Neural crest cell (in vitro differentiated cells): ENCODE measurements around the gene SYNJ1. TPM values are rescaled to one million over a fixed set of nuclear protein-coding genes. Genes with fewer than 3 reads are reported as not detected.

ENCODE experiments used
- DNase-seq: peaks from one replicate; pipeline ENCODE4 v3.0.0; 2021; ENCODE audit warnings: low read depth, mixed read lengths, low spot score
- H3K27ac Mint-ChIP-seq: one replicate; pipeline ENCODE4 v1.8.0; 2021; ENCODE audit warnings: mild to moderate bottlenecking, mixed read lengths; ENCODE audit not compliant: unreplicated experiment
- H3K27me3 Mint-ChIP-seq: 2 replicates; pipeline ENCODE4 v1.8.0; 2021; ENCODE audit warnings: low read depth, mild to moderate bottlenecking, mixed read lengths
- H3K36me3 Mint-ChIP-seq: 2 replicates; pipeline ENCODE4 v1.8.0; 2021; ENCODE audit warnings: low read depth, mild to moderate bottlenecking, mixed read lengths
- H3K4me1 Mint-ChIP-seq: 2 replicates; pipeline ENCODE4 v1.8.0; 2021; ENCODE audit warnings: mixed read lengths
- H3K4me3 Mint-ChIP-seq: one replicate; pipeline ENCODE4 v1.8.0; 2021; ENCODE audit warnings: mild to moderate bottlenecking, mixed read lengths
- H3K9me3 Mint-ChIP-seq: 2 replicates; pipeline ENCODE4 v1.8.0; 2021; ENCODE audit warnings: mixed read lengths
- CTCF ChIP-seq: fragments of 200-600 bp; sonication (generic); conservative IDR thresholded peaks from 2 replicates; pipeline ENCODE4 v1.5.0; 2021; ENCODE audit warnings: antibody characterized with exemption, mild to moderate bottlenecking
- total RNA-seq: library from RNA; stranded (reverse); gene quantifications from 2 replicates; pipeline ENCODE4 v1.2.1, GENCODE V29; 2021

SYNJ1 gene
- total RNA-seq, 1 donor from 2014 or later: 11.1 TPM

GRCh38 chr21:32756096-32756495 lies 28.3 kb upstream of the SYNJ1 start:
- TF ChIP-seq CTCF: no peak
- no peak for DNase-seq
- Mint-ChIP-seq H3K4me3 (no peak overlapping the region), H3K27ac (no peak overlapping the region), H3K27me3 (no peaks in the 10 kb centered on the region), H3K36me3 (peaks cover 23% of the 10 kb centered on the region), H3K4me1 (peaks cover 6% of the 10 kb centered on the region), H3K9me3 (no peaks in the 10 kb centered on the region)

- no peaks in the 10 kb centered on the region for H3K27me3 Mint-ChIP-seq
- peaks cover 6% of the 10 kb centered on the region for H3K4me1 Mint-ChIP-seq
- H3K4me3 Mint-ChIP-seq: no peak overlapping the region
Observed at GRCh38 chr21:32753818-32754585, 26.2 kb upstream of the SYNJ1 start.

GRCh38 chr21:32750405-32750804 lies 22.6 kb upstream of the SYNJ1 start:
- no peaks in the 10 kb centered on the region for H3K9me3 Mint-ChIP-seq
- H3K27ac Mint-ChIP-seq: no peak overlapping the region
- TF ChIP-seq CTCF: no peak
- peaks cover 39% of the 10 kb centered on the region for H3K36me3 Mint-ChIP-seq
- H3K4me1 Mint-ChIP-seq: peaks cover 4% of the 10 kb centered on the region
- DNase-seq: no peak
- H3K27me3 Mint-ChIP-seq: no peaks in the 10 kb centered on the region
- H3K4me3 Mint-ChIP-seq: no peak overlapping the region

More at GRCh38 chr21:32753818-32754585, 26.2 kb upstream of the SYNJ1 start:
- H3K36me3 Mint-ChIP-seq: peaks cover 20% of the 10 kb centered on the region
- no peak overlapping the region for H3K27ac Mint-ChIP-seq
- H3K9me3 Mint-ChIP-seq: no peaks in the 10 kb centered on the region
- DNase-seq: no peak
- no peak for TF ChIP-seq CTCF

GRCh38 chr21:32749662-32750061 lies 21.8 kb upstream of the SYNJ1 start:
- H3K27ac Mint-ChIP-seq: no peak overlapping the region
- no peak overlapping the region for H3K4me3 Mint-ChIP-seq

GRCh38 chr21:32748529-32748928 lies 20.7 kb upstream of the SYNJ1 start:
- H3K4me1 Mint-ChIP-seq: peaks cover 4% of the 10 kb centered on the region

More at GRCh38 chr21:32749662-32750061, 21.8 kb upstream of the SYNJ1 start:
- H3K9me3 Mint-ChIP-seq: no peaks in the 10 kb centered on the region
- DNase-seq: no peak
- peaks cover 4% of the 10 kb centered on the region for H3K4me1 Mint-ChIP-seq
- TF ChIP-seq CTCF: no peak
- peaks cover 35% of the 10 kb centered on the region for H3K36me3 Mint-ChIP-seq
- H3K27me3 Mint-ChIP-seq: no peaks in the 10 kb centered on the region

More at GRCh38 chr21:32748529-32748928, 20.7 kb upstream of the SYNJ1 start:
- DNase-seq: no peak
- H3K4me3 Mint-ChIP-seq: no peak overlapping the region
- peaks cover 33% of the 10 kb centered on the region for H3K36me3 Mint-ChIP-seq
- no peaks in the 10 kb centered on the region for H3K9me3 Mint-ChIP-seq
- H3K27ac Mint-ChIP-seq: no peak overlapping the region
- no peak for TF ChIP-seq CTCF
- no peaks in the 10 kb centered on the region for H3K27me3 Mint-ChIP-seq
